HepG2 (cell line): ENCODE data around the gene AP2S1. TPM values are rescaled to one million over a fixed set of nuclear protein-coding genes. Genes with fewer than 3 reads are reported as not detected.

ENCODE experiments used
- CENPT ChIP-seq: sonication (generic); formaldehyde crosslinking; IDR thresholded peaks from 2 replicates; pipeline ENCODE4 v1.8.0; 2022; ENCODE audit warnings: low read depth, mild to moderate bottlenecking, moderate library complexity, missing genetic modification reagents
- CTCF ChIP-seq: sonication (generic); formaldehyde crosslinking; IDR thresholded peaks from 2 replicates; pipeline ENCODE4 v1.5.0; 2020; ENCODE audit warnings: mild to moderate bottlenecking, missing genetic modification reagents, moderate library complexity
- GTF2F1 ChIP-seq: fragments of 150-350 bp; IDR thresholded peaks from 2 replicates; pipeline ENCODE4 v1.6.1; 2014; ENCODE audit warnings: low read length
- HNRNPLL ChIP-seq: fragments of 200-400 bp; formaldehyde crosslinking; IDR thresholded peaks from 2 replicates; pipeline ENCODE4 v1.6.1; 2017; ENCODE audit warnings: mild to moderate bottlenecking, low read depth, low read length; ENCODE audit not compliant: poor library complexity, severe bottlenecking
- ISL2 ChIP-seq: sonication (generic); formaldehyde crosslinking; IDR thresholded peaks from 2 replicates; pipeline ENCODE4 v1.5.0; 2020; ENCODE audit warnings: missing genetic modification reagents
- LRRFIP1 ChIP-seq: sonication (generic); formaldehyde crosslinking; conservative IDR thresholded peaks from 2 replicates; pipeline ENCODE4 v1.4.0; 2020; ENCODE audit warnings: missing genetic modification reagents
- MBD4 ChIP-seq: IDR thresholded peaks from 2 replicates; pipeline ENCODE4 v1.6.1; 2012; ENCODE audit warnings: low read length, inconsistent platforms, borderline replicate concordance
- MTF2 ChIP-seq: sonication (generic); formaldehyde crosslinking; IDR thresholded peaks from 2 replicates; pipeline ENCODE4 v1.5.0; 2020; ENCODE audit warnings: missing genetic modification reagents, borderline replicate concordance
- NFIC ChIP-seq: IDR thresholded peaks from 2 replicates; pipeline ENCODE4 v1.6.1; 2012; ENCODE audit warnings: mild to moderate bottlenecking, low read length, inconsistent platforms
- RARG ChIP-seq: sonication (generic); formaldehyde crosslinking; IDR thresholded peaks from 2 replicates; pipeline ENCODE4 v1.4.0; 2020; ENCODE audit warnings: low read depth, mild to moderate bottlenecking, missing genetic modification reagents
- RFXANK ChIP-seq: IDR thresholded peaks from 2 replicates; pipeline ENCODE4 v1.6.1; 2016
- RORA ChIP-seq: sonication (generic); formaldehyde crosslinking; IDR thresholded peaks from 2 replicates; pipeline ENCODE4 v1.5.0; 2020; ENCODE audit warnings: mild to moderate bottlenecking, missing genetic modification reagents, moderate library complexity
- ZBTB10 ChIP-seq: sonication (generic); formaldehyde crosslinking; IDR thresholded peaks from 2 replicates; pipeline ENCODE4 v1.4.0; 2020; ENCODE audit warnings: missing genetic modification reagents, borderline replicate concordance
- ZBTB14 ChIP-seq: sonication (generic); formaldehyde crosslinking; IDR thresholded peaks from 2 replicates; pipeline ENCODE4 v1.4.0; 2020; ENCODE audit warnings: missing genetic modification reagents
- ZBTB44 ChIP-seq: sonication (generic); formaldehyde crosslinking; IDR thresholded peaks from 2 replicates; pipeline ENCODE4 v1.4.0; 2020; ENCODE audit warnings: missing genetic modification reagents
- ZNF20 ChIP-seq: sonication (generic); formaldehyde crosslinking; IDR thresholded peaks from 2 replicates; pipeline ENCODE4 v1.4.0; 2020; ENCODE audit warnings: mild to moderate bottlenecking, moderate library complexity, missing genetic modification reagents
- ZNF556 ChIP-seq: sonication (generic); formaldehyde crosslinking; IDR thresholded peaks from 2 replicates; pipeline ENCODE4 v1.4.0; 2020; ENCODE audit warnings: mild to moderate bottlenecking, missing genetic modification reagents, borderline replicate concordance
- ZNF841 ChIP-seq: sonication (generic); formaldehyde crosslinking; IDR thresholded peaks from 2 replicates; pipeline ENCODE4 v1.8.1; 2023; ENCODE audit warnings: missing genetic modification reagents, borderline replicate concordance
- polyA plus RNA-seq, 8 experiments: library from polyadenylated mRNA; depleted of rRNA in 3 of 8; stranded (reverse) in 7 of 8; unstranded in 1 of 8; fragments of >200 nt; fragmentation: Illumina TruSeq in 4 of 8; extraction: Trizol in 4 of 8; gene quantifications; 2 replicates each; pipeline versions ENCODE4 v1.2.1 to v1.2.3, GENCODE V29; 2011 to 2016; ENCODE audit warnings: low read depth in 4 of 8, missing spikeins in 1 of 8, mixed read lengths in 1 of 8; ENCODE audit not compliant: insufficient read depth in 1 of 8
- total RNA-seq, 5 experiments: library from RNA; depleted of rRNA; stranded (reverse); fragments of >200 nt; fragmentation: Illumina TruSeq; extraction: Trizol; gene quantifications; 2 replicates each; pipeline ENCODE4 v1.2.3, GENCODE V29; 2016; ENCODE audit warnings: low read depth in 1 of 5

AP2S1 gene
- total and polyA plus RNA-seq, 2 of the 13 experiments (the other 11 are each of a cell fraction or from before 2014, with no cell fraction given): 45.2 to 86.1 TPM

GRCh38 chr19:46860125-46860845 lies 9.6 kb upstream of the AP2S1 start (continued):
- TF ChIP-seq RORA (no peak), LRRFIP1 (CRISPR knock-in tag) (no peak), ZBTB14 (peak; percentile 93), RFXANK (CRISPR knock-in tag) (0 out of 2 replicates have a peak, but pooled peaks have one; percentile 64), ZNF841 (CRISPR knock-in tag) (0 out of 2 replicates have a peak, but pooled peaks have one; percentile 24), HNRNPLL (peak; percentile 91), ZNF556 (CRISPR knock-in tag) (peak; percentile 94), MBD4 (no peak), MTF2 (CRISPR knock-in tag) (no peak), ZBTB44 (CRISPR knock-in tag) (no peak; the same call in 1 of the 2 replicates), GTF2F1 (no peak), NFIC (no peak; the same call in 1 of the 2 replicates), CENPT (CRISPR knock-in tag) (no peak), CTCF (0 out of 2 replicates have a peak, but pooled peaks have one; percentile 16), ZNF20 (no peak), RARG (CRISPR knock-in tag) (no peak), ZBTB10 (CRISPR knock-in tag) (0 out of 2 replicates have a peak, but pooled peaks have one; percentile 2), ISL2 (peak; percentile 14)
